Heart left ventricle (tissue), 13 donors: ENCODE measurements around the gene MAP2K5.

Source experiments
- CTCF ChIP-seq, 12 donors: fragments of 200-600 bp; sonication (generic) in 4 of 12; IDR thresholded peaks; one replicate each; pipeline versions ENCODE4 v1.5.0 to v1.8.0; 2018 to 2022; ENCODE audit warnings: antibody characterized with exemption in 12 of 12, mild to moderate bottlenecking in 5 of 12
- POLR2A ChIP-seq, 2 donors: fragments of 450-650 bp; IDR thresholded peaks; one replicate each; pipeline ENCODE4 v1.6.1; 2017; ENCODE audit warnings: antibody characterized with exemption in 2 of 2, mild to moderate bottlenecking in 2 of 2, moderate library complexity in 2 of 2
- donor health status: ischemic (EF 13 %, LVEDD 7.1; RV severe dilation, severe dysfunction).
- donor health status: DM: no; HTN: yes; CAD: no.
- donor health status: DM: no; HTN: no; CAD: no.
- donor health status: ischemic (EF 25% LVEDD 6.9; RV normal size, moderate dysfunction).
- donor health status: ischemic (EF 25% LVEDD 5.7; RV mildly dilated, moderate dysfunction).
- donor health status: ischemic (EF 35%, LVEDD 5.7; RV mildly dilated, moderate dysfunction).
- donor health status: nonischemic (EF 11% LVEDD 7.7; RV severe dilation, severe dysfunction).
- donor health status: DM: yes; HTN: yes; CAD: no.
- donor health status: PGD.
- donor health status: ischemic (EF 29% LVEDD 5.4; RV normal size, mild dysfunction).
- donor health status: nonischemic (EF 23%, LVEDD 6.1; RV moderate dilation, normal function).

GRCh38 chr15:67510597-67511190 is 31.8 kb upstream of the MAP2K5 start:
- TF ChIP-seq CTCF (IDR thresholded peaks at IDR 0.05): no peak
- no peak for TF ChIP-seq POLR2A (IDR thresholded peaks at IDR 0.05)
